Measurements from ENCODE around the gene NUDT16L1. TPM values are rescaled to one million over a fixed set of nuclear protein-coding genes. Genes with fewer than 3 reads are reported as not detected.

The NUDT16L1 gene
- total RNA-seq, 2 donors from 2014 or later: 16.8 to 24.0 TPM

- no peak for DNase-seq (ENCODE audit: low spot score)
- H3K4me3 ChIP-seq: no peak overlapping the region
- no peak for ATAC-seq (ENCODE audit: insufficient number of reproducible peaks, low FRiP score, low read depth)
- no peaks in the 10 kb centered on the region for H3K4me1 ChIP-seq (ENCODE audit: control insufficient read depth in 1 of 2, low read depth in 2 of 2)
- TF ChIP-seq CTCF (IDR thresholded peaks at IDR 0.05): no peak
- peaks cover 31% of the 10 kb centered on the region for H3K36me3 ChIP-seq
- H3K27me3 ChIP-seq (replicated peaks; ENCODE audit: insufficient read depth): no peaks in the 10 kb centered on the region
- H3K27ac ChIP-seq: no peak overlapping the region
- H3K9me3 ChIP-seq: no peaks in the 10 kb centered on the region
Observed at GRCh38 chr16:4666537-4667202, 26.7 kb upstream of the NUDT16L1 start.

- no peaks in the 10 kb centered on the region for H3K27me3 ChIP-seq (replicated peaks; ENCODE audit: insufficient read depth)
- H3K36me3 ChIP-seq: peaks cover 32% of the 10 kb centered on the region
- no peak overlapping the region for H3K27ac ChIP-seq
- H3K4me1 ChIP-seq (ENCODE audit: control insufficient read depth in 1 of 2, low read depth in 2 of 2): no peaks in the 10 kb centered on the region
- DNase-seq (ENCODE audit: low spot score) (no peak), ATAC-seq (ENCODE audit: insufficient number of reproducible peaks, low FRiP score, low read depth) (no peak)
- H3K4me3 ChIP-seq: no peak overlapping the region
- H3K9me3 ChIP-seq: no peaks in the 10 kb centered on the region
- TF ChIP-seq CTCF (IDR thresholded peaks at IDR 0.05): no peak
Observed at GRCh38 chr16:4667203-4667963, 26.0 kb upstream of the NUDT16L1 start.

- Histone ChIP-seq H3K27me3 (replicated peaks; ENCODE audit: insufficient read depth) (no peaks in the 10 kb centered on the region), H3K4me3 (no peak overlapping the region), H3K27ac (no peak overlapping the region), H3K4me1 (ENCODE audit: control insufficient read depth in 1 of 2, low read depth in 2 of 2) (no peaks in the 10 kb centered on the region), H3K9me3 (no peaks in the 10 kb centered on the region), H3K36me3 (peaks cover 35% of the 10 kb centered on the region)
- no peak for DNase-seq (ENCODE audit: low spot score)
- no peak for ATAC-seq (ENCODE audit: insufficient number of reproducible peaks, low FRiP score, low read depth)
- TF ChIP-seq CTCF (IDR thresholded peaks at IDR 0.05): no peak
Observed at GRCh38 chr16:4668313-4668960, 24.9 kb upstream of the NUDT16L1 start.

- peaks cover 39% of the 10 kb centered on the region for H3K36me3 ChIP-seq
- H3K27ac ChIP-seq: no peak overlapping the region
- no peaks in the 10 kb centered on the region for H3K4me1 ChIP-seq (ENCODE audit: control insufficient read depth in 1 of 2, low read depth in 2 of 2)
- no peak overlapping the region for H3K4me3 ChIP-seq
- H3K9me3 ChIP-seq: no peaks in the 10 kb centered on the region
- DNase-seq (ENCODE audit: low spot score): no peak
- H3K27me3 ChIP-seq (replicated peaks; ENCODE audit: insufficient read depth): no peaks in the 10 kb centered on the region
- no peak for ATAC-seq (ENCODE audit: insufficient number of reproducible peaks, low FRiP score, low read depth)
- TF ChIP-seq CTCF (IDR thresholded peaks at IDR 0.05): no peak
Observed at GRCh38 chr16:4673387-4674046, 19.8 kb upstream of the NUDT16L1 start.

All from thoracic aorta (tissue), 2 donors.